ENCODE results near the gene KIF14. TPM values are rescaled to one million over a fixed set of nuclear protein-coding genes. Genes with fewer than 3 reads are reported as not detected.

KIF14 gene
- polyA plus RNA-seq, 3 donors: 0.03 to 0.18 (median 0.05) TPM

DNA sequence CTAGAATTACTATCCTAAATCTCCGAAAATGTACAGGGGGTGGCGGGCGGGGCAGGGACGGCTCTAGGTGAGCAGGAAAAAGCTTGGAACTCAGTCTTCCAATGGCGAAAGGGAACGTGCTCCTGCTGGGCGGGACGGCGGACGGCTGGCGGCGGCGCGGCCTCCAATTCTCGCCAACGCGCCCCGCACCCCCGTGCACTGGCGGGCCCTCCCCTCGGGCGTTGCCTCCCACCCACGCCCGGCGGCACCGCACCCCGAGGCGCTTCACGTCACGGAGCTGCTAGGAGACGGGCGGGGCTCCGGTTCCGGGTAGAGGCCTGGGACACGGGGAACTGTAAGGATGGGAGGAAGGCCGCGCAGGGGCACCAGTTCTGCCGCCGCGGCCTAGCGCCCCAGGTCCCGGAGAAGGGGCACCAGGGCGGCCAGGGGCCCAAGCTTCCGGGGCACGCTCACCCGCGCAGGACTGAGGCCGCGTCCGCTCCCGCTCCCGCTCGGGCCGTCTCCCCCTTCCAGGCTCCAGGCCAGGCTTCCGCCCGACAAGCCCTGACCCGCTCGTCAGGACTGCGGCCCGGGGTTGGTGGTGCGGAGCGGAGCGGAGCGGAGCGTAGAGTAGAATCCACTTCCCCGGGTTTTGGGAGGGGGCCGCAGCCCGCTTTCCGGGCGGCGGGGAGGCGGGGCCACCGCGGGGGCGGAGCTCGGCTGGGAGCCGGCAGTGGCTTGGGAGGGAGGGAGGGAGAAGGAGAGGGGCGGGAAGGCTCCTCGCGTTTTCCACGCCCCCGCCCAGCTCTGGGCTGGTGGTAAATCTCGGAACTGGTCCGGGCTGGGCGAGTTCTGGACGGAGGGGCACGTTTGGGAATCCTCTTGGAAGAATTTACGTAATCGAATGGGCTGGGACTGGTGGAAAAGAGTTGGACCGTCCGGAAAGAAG is 49.0 kb upstream of the KIF14 start, which contains the start of gene DDX59:
DDX59 (minus strand) TSS at position 594 of the 928 bp plus-strand sequence. CDS start 3,167 bp downstream, outside the sequence.
- H3K4me1 Mint-ChIP-seq: peaks cover 36% of the 10 kb centered on the region
- Histone ChIP-seq H3K36me3 (replicated peaks in 1 of 2; ENCODE audit: control insufficient read depth in 1 of 2, insufficient read depth in 2 of 2, low read length in 2 of 2) (peaks cover 12 to 21% of the 10 kb centered on the region in 2 donors), H3K9ac (ENCODE audit: insufficient read depth, low read length, poor library complexity, severe bottlenecking) (peak within 1 kb of the TSS; percentile 98), H3K27ac (ENCODE audit: low read depth in 1 of 2, low read length in 2 of 2) (peak within 1 kb of the TSS; percentile 87 to 97), H2AFZ (ENCODE audit: insufficient read depth, low read depth, low read length, poor library complexity, severe bottlenecking) (peak within 1 kb of the TSS; percentile 81), H3K9me3 (replicated peaks in 1 of 2; ENCODE audit: control insufficient read depth in 1 of 2, insufficient read depth in 1 of 2, low read length in 2 of 2) (no peaks in the 10 kb centered on the region), H4K20me1 (ENCODE audit: insufficient read depth, low read length) (no peaks in the 10 kb centered on the region), H3K27me3 (ENCODE audit: control insufficient read depth in 2 of 2, insufficient read depth in 2 of 2, low read length in 2 of 2) (no peaks in the 10 kb centered on the region), H3K4me3 (replicated peaks in 1 of 3; ENCODE audit: low read depth in 2 of 3, low read length in 3 of 3) (peak within 1 kb of the TSS; percentile 67 to 90 (median 71)), H3K79me2 (ENCODE audit: insufficient read depth, low read length) (peaks cover 49% of the 10 kb centered on the region), H3K4me1 (ENCODE audit: control insufficient read depth in 1 of 2, insufficient read depth in 2 of 2, low read length in 2 of 2) (peaks cover 13 to 19% of the 10 kb centered on the region in 2 donors), H3K4me2 (replicated peaks; ENCODE audit: extremely low read depth, low read length, poor library complexity, severe bottlenecking) (peak within 1 kb of the TSS; percentile 86)
- peaks cover 20 to 23% of the 10 kb centered on the region in 2 donors for H3K36me3 Mint-ChIP-seq
- peak within 1 kb of the TSS; percentile 98 to 99 for H3K4me3 Mint-ChIP-seq
- H3K27me3 Mint-ChIP-seq (ENCODE audit: low read depth in 3 of 3): no peaks in the 10 kb centered on the region
- peaks cover 0 to 2% (median 0%) of the 10 kb centered on the region in 7 donors for H3K9me3 Mint-ChIP-seq
- WGBS (ENCODE audit: insufficient coverage): under 1% methylated on average over 78 of the region's 91 CpGs
- peak; percentile 86 to 93 (median 88) for DNase-seq
- H3K27ac Mint-ChIP-seq: peak within 1 kb of the TSS; percentile 98 to 100 (median 99)
- intact Hi-C loops (cut with micrococcal nuclease): loop anchor here (2.0 to 5.0 kb wide), 2 partner anchors 47 to 49 kb away; partner anchors contain the start of gene KIF14 (in 2 of the 2)
- TF ChIP-seq, protein P1, sequence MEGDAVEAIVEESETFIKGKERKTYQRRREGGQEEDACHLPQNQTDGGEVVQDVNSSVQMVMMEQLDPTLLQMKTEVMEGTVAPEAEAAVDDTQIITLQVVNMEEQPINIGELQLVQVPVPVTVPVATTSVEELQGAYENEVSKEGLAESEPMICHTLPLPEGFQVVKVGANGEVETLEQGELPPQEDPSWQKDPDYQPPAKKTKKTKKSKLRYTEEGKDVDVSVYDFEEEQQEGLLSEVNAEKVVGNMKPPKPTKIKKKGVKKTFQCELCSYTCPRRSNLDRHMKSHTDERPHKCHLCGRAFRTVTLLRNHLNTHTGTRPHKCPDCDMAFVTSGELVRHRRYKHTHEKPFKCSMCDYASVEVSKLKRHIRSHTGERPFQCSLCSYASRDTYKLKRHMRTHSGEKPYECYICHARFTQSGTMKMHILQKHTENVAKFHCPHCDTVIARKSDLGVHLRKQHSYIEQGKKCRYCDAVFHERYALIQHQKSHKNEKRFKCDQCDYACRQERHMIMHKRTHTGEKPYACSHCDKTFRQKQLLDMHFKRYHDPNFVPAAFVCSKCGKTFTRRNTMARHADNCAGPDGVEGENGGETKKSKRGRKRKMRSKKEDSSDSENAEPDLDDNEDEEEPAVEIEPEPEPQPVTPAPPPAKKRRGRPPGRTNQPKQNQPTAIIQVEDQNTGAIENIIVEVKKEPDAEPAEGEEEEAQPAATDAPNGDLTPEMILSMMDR (IDR thresholded peaks at IDR 0.05): no peak

DNA sequence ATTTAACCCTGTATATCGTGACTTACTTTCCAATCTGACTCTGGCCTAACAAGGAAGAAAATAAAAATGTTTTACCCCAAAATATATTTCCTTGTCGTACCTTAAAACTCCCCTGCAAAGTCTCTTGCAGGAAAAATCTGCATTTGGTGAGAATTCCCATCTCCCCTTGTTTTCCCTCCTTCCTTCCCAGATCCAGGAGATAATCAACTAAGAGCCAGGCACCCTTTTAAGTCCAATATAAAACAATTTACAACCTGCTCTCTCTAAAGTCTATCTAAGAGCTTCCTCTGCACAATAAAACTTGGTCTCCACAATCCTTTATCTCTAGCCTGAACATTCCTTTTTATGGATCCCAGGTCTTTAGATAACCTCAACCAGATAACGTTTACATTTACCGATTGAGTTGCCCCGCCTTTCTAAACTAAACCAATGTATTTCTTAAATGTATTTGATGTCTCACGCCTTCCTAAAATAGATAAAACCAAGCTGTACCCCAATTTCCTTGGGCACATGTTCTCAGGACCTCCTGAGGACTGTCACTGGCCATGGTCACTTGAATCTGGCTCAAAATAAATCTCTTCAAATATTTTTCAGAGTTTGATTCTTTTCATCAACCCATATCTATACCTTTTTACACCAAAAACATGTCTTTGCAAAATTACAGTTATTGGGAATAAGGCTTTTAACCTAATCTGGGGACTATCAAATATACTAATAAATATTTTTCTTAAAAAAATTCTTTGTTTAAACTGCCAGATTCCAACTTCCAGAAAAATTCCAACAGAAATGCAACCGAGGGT is 48.2 kb upstream of the KIF14 start:
- H3K9ac ChIP-seq (ENCODE audit: insufficient read depth, low read length, poor library complexity, severe bottlenecking): peak overlapping the region; percentile 98
- H3K4me2 ChIP-seq (replicated peaks; ENCODE audit: extremely low read depth, low read length, poor library complexity, severe bottlenecking): peak overlapping the region; percentile 86
- H2AFZ ChIP-seq (ENCODE audit: insufficient read depth, low read depth, low read length, poor library complexity, severe bottlenecking): peak overlapping the region; percentile 74
- peak overlapping the region; percentile 78 to 87 for H3K4me3 Mint-ChIP-seq
- H3K27me3 ChIP-seq (ENCODE audit: control insufficient read depth in 2 of 2, insufficient read depth in 2 of 2, low read length in 2 of 2): no peaks in the 10 kb centered on the region
- no peaks in the 10 kb centered on the region for H3K27me3 Mint-ChIP-seq (ENCODE audit: low read depth in 3 of 3)
- peaks cover 13 to 19% of the 10 kb centered on the region in 2 donors for H3K4me1 ChIP-seq (ENCODE audit: control insufficient read depth in 1 of 2, insufficient read depth in 2 of 2, low read length in 2 of 2)
- TF ChIP-seq, protein P1 (IDR thresholded peaks at IDR 0.05): no peak
- H3K79me2 ChIP-seq (ENCODE audit: insufficient read depth, low read length): peaks cover 56% of the 10 kb centered on the region
- H3K36me3 Mint-ChIP-seq: peaks cover 26 to 27% of the 10 kb centered on the region in 2 donors
- intact Hi-C loops (cut with micrococcal nuclease): loop anchor here in 1 of 2 donors (5.0 kb wide), 1 partner anchor 46 kb away; the partner anchor contains the start of gene KIF14
- peak overlapping the region; percentile 89 to 99 (median 97) for H3K27ac Mint-ChIP-seq
- peak overlapping the region; percentile 67 to 90 (median 71) for H3K4me3 ChIP-seq (replicated peaks in 1 of 3; ENCODE audit: low read depth in 2 of 3, low read length in 3 of 3)
- peaks cover 40% of the 10 kb centered on the region for H3K4me1 Mint-ChIP-seq
- peaks cover 17 to 30% of the 10 kb centered on the region in 2 donors for H3K36me3 ChIP-seq (replicated peaks in 1 of 2; ENCODE audit: control insufficient read depth in 1 of 2, insufficient read depth in 2 of 2, low read length in 2 of 2)
- H4K20me1 ChIP-seq (ENCODE audit: insufficient read depth, low read length): peaks cover 6% of the 10 kb centered on the region
- H3K9me3 Mint-ChIP-seq: peaks cover 0 to 2% (median 0%) of the 10 kb centered on the region in 7 donors
- no peak for DNase-seq
- 83% methylated on average over 2 of the region's 7 CpGs for WGBS (ENCODE audit: insufficient coverage)
- H3K27ac ChIP-seq (ENCODE audit: low read depth in 1 of 2, low read length in 2 of 2): peak overlapping the region; percentile 87 to 97
- H3K9me3 ChIP-seq (replicated peaks in 1 of 2; ENCODE audit: control insufficient read depth in 1 of 2, insufficient read depth in 1 of 2, low read length in 2 of 2): no peaks in the 10 kb centered on the region

Measured in CD14-positive monocyte (primary cell).